ENCODE results near the gene HOXA3. TPM values are rescaled to one million over a fixed set of nuclear protein-coding genes. Genes with fewer than 3 reads are reported as not detected.

Gene HOXA3
- total and polyA plus RNA-seq, 10 of the 15 experiments (the other 5 are each of a cell fraction or from before 2014, with no cell fraction given), result 0.05 TPM; not detected in 9

DNA sequence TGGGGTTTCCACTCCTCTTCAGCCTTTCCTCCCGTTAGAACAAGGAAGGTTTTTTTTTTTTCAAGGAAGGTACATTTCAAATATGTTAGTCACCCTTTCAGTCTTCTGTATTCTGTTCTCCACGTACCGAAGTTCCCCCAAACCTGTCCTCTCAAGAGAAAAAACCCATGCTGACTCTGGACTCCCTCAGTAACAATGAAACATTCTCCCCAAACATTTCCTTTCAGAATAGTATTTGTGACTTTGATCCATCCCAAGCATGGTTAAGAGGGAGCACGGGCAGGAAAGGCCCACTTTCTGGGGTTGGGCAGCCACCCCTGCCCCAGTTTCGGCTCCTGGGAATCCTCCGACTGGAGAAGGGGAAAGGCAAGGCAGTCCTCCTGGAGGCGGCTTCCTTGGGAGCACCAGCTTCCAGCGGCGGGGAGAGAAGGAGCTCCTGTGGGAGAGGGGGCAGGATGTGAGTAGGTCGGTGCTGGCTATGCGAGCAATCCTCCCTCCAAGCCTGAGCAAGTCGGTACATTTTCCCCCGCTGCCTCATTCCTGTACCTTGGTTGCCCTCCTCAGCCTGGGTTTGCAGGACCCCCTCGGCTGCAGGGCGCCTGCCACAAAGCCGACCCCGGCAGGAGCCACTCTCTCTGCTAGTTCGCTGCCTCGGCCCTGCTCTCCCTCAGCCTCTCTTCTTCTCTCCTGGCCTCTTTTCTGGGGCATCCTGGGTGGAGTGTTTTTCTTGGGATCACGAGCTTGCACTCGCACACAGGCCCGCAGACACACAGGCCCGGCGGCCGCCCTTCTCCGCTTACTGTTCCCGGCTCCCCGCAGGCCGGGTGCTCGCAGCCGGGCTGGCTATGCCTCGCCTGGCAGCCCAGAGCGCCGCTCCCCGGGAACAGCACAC lies 54.5 kb downstream of the HOXA3 start:
- H3K27me3 ChIP-seq (replicated peaks in 1 of 2; ENCODE audit: control insufficient read depth in 2 of 2, insufficient read depth in 2 of 2, low read length in 1 of 2), result peaks cover 2 to 4% of the 10 kb centered on the region in 2 experiments
- SMC1A ChIA-PET (ENCODE audit: uncharacterized antibody, unreplicated experiment), result interaction anchor here (1.0 to 7.9 kb wide), 8 partner anchors 11 to 417 kb away, joined by 3 to 110 read pairs (median 4); no protein-coding TSS in a partner anchor
- H3K9ac ChIP-seq (ENCODE audit: control insufficient read depth, insufficient read depth, low read length), result no peak overlapping the region
- H3K4me2 ChIP-seq (ENCODE audit: control insufficient read depth, insufficient read depth), result peak overlapping the region; percentile 94; the same call in 1 of the 2 replicates
- no peak overlapping the region for H3K27ac ChIP-seq (ENCODE audit: control insufficient read depth, insufficient read depth)
- ATAC-seq (no peak), FAIRE-seq (no peak), DNase-seq (ENCODE audit: low read depth, low spot score) (no peak)
- peaks cover 6% of the 10 kb centered on the region for H3K4me1 ChIP-seq (ENCODE audit: control insufficient read depth, insufficient read depth, low read length)
- no TSS peak for BruUV-seq (replicated peaks)
- no peaks in the 10 kb centered on the region for H4K20me1 ChIP-seq (ENCODE audit: control insufficient read depth, insufficient read depth)
- in situ Hi-C loops (cut with MboI) (no loop called here), intact Hi-C loops (cut with micrococcal nuclease; ENCODE audit: unreplicated experiment) (loop anchor here (2.0 kb wide), 1 partner anchor 241 kb away; no protein-coding TSS in a partner anchor)
- no peaks in the 10 kb centered on the region; the same call in 2 of the 3 replicates for H3K9me3 ChIP-seq (replicated peaks; ENCODE audit: control insufficient read depth, insufficient read depth, low read length)
- RAD21 ChIA-PET (ENCODE audit: unreplicated experiment), result interaction anchor here (0.6 to 2.4 kb wide), 4 partner anchors 14 to 803 kb away, joined by 3 to 23 read pairs (median 4); partner anchors contain the start of gene HOXA4
- WGBS (ENCODE audit: insufficient coverage, insufficient replicate concordance, low lambda C conversion rate, missing lambda C conversion rate), result 89% methylated on average over 34 of the region's 35 CpGs
- CTCF ChIA-PET, result interaction anchor here (1.0 to 2.2 kb wide), 4 partner anchors 25 to 244 kb away, joined by 3 to 10 read pairs (median 4); no protein-coding TSS in a partner anchor
- H2AFZ ChIP-seq (ENCODE audit: control insufficient read depth, low read depth, low read length), result no peak overlapping the region
- TF ChIP-seq CBX5 (IDR thresholded peaks at IDR 0.05; ENCODE audit: low read depth) (no peak), EP300 (IDR thresholded peaks at IDR 0.05; ENCODE audit: borderline replicate concordance in 1 of 2, control insufficient read depth in 1 of 2, low read depth in 2 of 2, low read length in 2 of 2) (no peak), BCL11A (IDR thresholded peaks at IDR 0.05; ENCODE audit: low read depth, low read length) (no peak), YBX1 (IDR thresholded peaks at IDR 0.05) (no peak)
- TF ChIP-seq, protein P1, sequence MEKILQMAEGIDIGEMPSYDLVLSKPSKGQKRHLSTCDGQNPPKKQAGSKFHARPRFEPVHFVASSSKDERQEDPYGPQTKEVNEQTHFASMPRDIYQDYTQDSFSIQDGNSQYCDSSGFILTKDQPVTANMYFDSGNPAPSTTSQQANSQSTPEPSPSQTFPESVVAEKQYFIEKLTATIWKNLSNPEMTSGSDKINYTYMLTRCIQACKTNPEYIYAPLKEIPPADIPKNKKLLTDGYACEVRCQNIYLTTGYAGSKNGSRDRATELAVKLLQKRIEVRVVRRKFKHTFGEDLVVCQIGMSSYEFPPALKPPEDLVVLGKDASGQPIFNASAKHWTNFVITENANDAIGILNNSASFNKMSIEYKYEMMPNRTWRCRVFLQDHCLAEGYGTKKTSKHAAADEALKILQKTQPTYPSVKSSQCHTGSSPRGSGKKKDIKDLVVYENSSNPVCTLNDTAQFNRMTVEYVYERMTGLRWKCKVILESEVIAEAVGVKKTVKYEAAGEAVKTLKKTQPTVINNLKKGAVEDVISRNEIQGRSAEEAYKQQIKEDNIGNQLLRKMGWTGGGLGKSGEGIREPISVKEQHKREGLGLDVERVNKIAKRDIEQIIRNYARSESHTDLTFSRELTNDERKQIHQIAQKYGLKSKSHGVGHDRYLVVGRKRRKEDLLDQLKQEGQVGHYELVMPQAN (conservative IDR thresholded peaks at IDR 0.05), result no peak
- TF ChIP-seq, protein P2, sequence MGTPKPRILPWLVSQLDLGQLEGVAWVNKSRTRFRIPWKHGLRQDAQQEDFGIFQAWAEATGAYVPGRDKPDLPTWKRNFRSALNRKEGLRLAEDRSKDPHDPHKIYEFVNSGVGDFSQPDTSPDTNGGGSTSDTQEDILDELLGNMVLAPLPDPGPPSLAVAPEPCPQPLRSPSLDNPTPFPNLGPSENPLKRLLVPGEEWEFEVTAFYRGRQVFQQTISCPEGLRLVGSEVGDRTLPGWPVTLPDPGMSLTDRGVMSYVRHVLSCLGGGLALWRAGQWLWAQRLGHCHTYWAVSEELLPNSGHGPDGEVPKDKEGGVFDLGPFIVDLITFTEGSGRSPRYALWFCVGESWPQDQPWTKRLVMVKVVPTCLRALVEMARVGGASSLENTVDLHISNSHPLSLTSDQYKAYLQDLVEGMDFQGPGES (IDR thresholded peaks at IDR 0.05), result no peak
- no peaks in the 10 kb centered on the region for H3K36me3 ChIP-seq (ENCODE audit: control insufficient read depth in 2 of 2, insufficient read depth in 2 of 2, low read length in 1 of 2)
- H3K79me2 ChIP-seq (ENCODE audit: control insufficient read depth, insufficient read depth, low read length), result no peaks in the 10 kb centered on the region
- POLR2A ChIA-PET, result interaction anchor here (0.6 to 2.5 kb wide), 4 partner anchors 14 to 909 kb away, joined by 3 to 15 read pairs (median 3); no protein-coding TSS in a partner anchor
- H3K4me3 ChIP-seq, result peak overlapping the region; percentile 92; the same call in 1 of the 2 replicates

Data from GM12878 (cell line).